Esophagus muscularis mucosa (tissue), 4 donors: ENCODE data around the gene ZRSR2.

Source experiments
- EP300 ChIP-seq: sonication (generic); formaldehyde crosslinking; IDR thresholded peaks from one replicate; pipeline ENCODE4 v1.6.1; 2017; ENCODE audit warnings: antibody characterized with exemption
- POLR2A ChIP-seq: fragments of 450-650 bp; IDR thresholded peaks from one replicate; pipeline ENCODE4 v1.6.1; 2017; ENCODE audit warnings: antibody characterized with exemption, moderate library complexity, mild to moderate bottlenecking, low read depth
- TF ChIP-seq, protein P1 (sequence below), 3 experiments: fragments of 200-600 bp in 2 of 3; fragments of 450-650 bp in 1 of 3; sonication (generic) in 2 of 3; IDR thresholded peaks; one replicate each; pipeline ENCODE4 v1.5.1; 2017 to 2019; ENCODE audit warnings: antibody characterized with exemption in 3 of 3, mild to moderate bottlenecking in 2 of 3, moderate library complexity in 1 of 3

DNA sequence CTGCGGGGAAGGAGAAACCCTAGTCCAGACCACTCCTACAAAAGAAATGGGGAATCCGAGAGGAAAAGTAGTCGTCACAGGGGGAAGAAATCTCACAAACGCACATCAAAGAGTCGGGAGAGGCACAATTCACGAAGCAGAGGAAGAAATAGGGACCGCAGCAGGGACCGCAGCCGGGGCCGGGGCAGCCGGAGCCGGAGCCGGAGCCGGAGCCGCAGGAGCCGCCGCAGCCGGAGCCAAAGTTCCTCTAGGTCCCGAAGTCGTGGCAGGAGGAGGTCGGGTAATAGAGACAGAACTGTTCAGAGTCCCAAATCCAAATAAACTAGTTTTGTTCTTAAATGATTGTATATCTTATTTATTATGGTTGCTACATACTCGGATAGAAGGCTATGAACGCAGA lies 32.6 kb downstream of the ZRSR2 start:
- TF ChIP-seq, protein P1, sequence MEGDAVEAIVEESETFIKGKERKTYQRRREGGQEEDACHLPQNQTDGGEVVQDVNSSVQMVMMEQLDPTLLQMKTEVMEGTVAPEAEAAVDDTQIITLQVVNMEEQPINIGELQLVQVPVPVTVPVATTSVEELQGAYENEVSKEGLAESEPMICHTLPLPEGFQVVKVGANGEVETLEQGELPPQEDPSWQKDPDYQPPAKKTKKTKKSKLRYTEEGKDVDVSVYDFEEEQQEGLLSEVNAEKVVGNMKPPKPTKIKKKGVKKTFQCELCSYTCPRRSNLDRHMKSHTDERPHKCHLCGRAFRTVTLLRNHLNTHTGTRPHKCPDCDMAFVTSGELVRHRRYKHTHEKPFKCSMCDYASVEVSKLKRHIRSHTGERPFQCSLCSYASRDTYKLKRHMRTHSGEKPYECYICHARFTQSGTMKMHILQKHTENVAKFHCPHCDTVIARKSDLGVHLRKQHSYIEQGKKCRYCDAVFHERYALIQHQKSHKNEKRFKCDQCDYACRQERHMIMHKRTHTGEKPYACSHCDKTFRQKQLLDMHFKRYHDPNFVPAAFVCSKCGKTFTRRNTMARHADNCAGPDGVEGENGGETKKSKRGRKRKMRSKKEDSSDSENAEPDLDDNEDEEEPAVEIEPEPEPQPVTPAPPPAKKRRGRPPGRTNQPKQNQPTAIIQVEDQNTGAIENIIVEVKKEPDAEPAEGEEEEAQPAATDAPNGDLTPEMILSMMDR (IDR thresholded peaks at IDR 0.05): no peak
- TF ChIP-seq EP300 (no peak), POLR2A (no peak)
